Measurements from ENCODE around the gene ASB18. TPM values are rescaled to one million over a fixed set of nuclear protein-coding genes. Genes with fewer than 3 reads are reported as not detected.
"Not testable (repeated sequence)": the region's sequence is repeated elsewhere in the genome, so short reads cannot be mapped to it uniquely, and the experiment has no call there.

Gene ASB18
- total and polyA plus RNA-seq, 2 of the 8 experiments (the other 6 are each of a cell fraction or from before 2014, with no cell fraction given): not detected

DNA sequence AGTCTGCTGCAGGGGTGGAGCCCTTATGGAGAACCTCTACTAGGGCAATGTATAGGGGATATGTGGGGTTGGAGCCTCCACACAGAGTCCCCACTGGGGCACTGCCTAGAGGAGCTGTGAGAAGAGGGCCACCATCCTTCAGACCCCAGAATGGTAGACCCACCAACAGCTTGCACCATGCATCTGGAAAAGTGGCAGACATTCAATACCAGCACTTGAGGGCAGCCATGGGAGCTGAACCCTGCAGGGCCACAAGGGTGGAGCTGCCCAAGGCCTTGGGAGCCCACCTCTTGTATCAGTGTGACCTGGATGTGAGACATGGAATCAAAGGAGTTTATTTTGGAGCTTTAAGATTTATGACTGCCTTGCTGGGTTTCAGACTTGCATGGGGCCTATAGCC, 5.7 kb upstream of the ASB18 start:
- DNase-seq (ENCODE audit: low read depth in 1 of 2, low spot score in 2 of 2); H3K4me2 ChIP-seq (ENCODE audit: insufficient read depth in 1 of 2, low read depth in 2 of 2, low read length in 2 of 2); H2BK12ac ChIP-seq (ENCODE audit: low read depth, low read length); H3K36me3 ChIP-seq (ENCODE audit: control insufficient read depth in 2 of 4, insufficient read depth in 4 of 4, low read length in 3 of 4); H2AK5ac ChIP-seq (ENCODE audit: low read depth, low read length); POLR2A ChIA-PET (ENCODE audit: partially characterized antibody); H3K4ac ChIP-seq (replicated peaks; ENCODE audit: insufficient read length, low read depth, low read length); H2BK20ac ChIP-seq (ENCODE audit: low read length); H2BK15ac ChIP-seq (ENCODE audit: low read length); H2BK5ac ChIP-seq (ENCODE audit: low read depth, low read length); H3K4me3 ChIP-seq (ENCODE audit: extremely low read depth in 1 of 4, insufficient read depth in 2 of 4, low read depth in 3 of 4, low read length in 4 of 4); H3K9ac ChIP-seq (replicated peaks in 1 of 4; ENCODE audit: extremely low read depth in 1 of 4, low read depth in 3 of 4, low read length in 3 of 4); H3K79me1 ChIP-seq (ENCODE audit: low read depth, low read length); H3K18ac ChIP-seq (ENCODE audit: extremely low read depth, low read length); H4K91ac ChIP-seq (replicated peaks; ENCODE audit: insufficient read length, low read length); H3K4me1 ChIP-seq (replicated peaks in 1 of 4; ENCODE audit: control insufficient read depth in 3 of 4, insufficient read depth in 4 of 4, low read length in 3 of 4); FAIRE-seq; H2BK120ac ChIP-seq (replicated peaks; ENCODE audit: low read depth, low read length); H3K14ac ChIP-seq (ENCODE audit: insufficient read length); H4K5ac ChIP-seq (ENCODE audit: insufficient read length, low read depth, low read length); H3K56ac ChIP-seq (replicated peaks; ENCODE audit: insufficient read length, low read depth, low read length); H4K20me1 ChIP-seq (replicated peaks in 1 of 2; ENCODE audit: control insufficient read depth in 1 of 2, insufficient read depth in 2 of 2, low read length in 2 of 2); H3K27me3 ChIP-seq (replicated peaks in 1 of 4; ENCODE audit: control insufficient read depth in 3 of 4, extremely low read depth in 1 of 4, insufficient read depth in 3 of 4, low read length in 3 of 4); H3K27ac ChIP-seq (ENCODE audit: low read depth, low read length); H3K79me2 ChIP-seq (ENCODE audit: control insufficient read depth in 1 of 2, insufficient read depth in 2 of 2, low read length in 2 of 2); H2AFZ ChIP-seq (ENCODE audit: low read length); CTCF ChIA-PET (ENCODE audit: partially characterized antibody); H3K23me2 ChIP-seq (ENCODE audit: low read depth, low read length); H3K23ac ChIP-seq (ENCODE audit: insufficient read length); H4K8ac ChIP-seq (ENCODE audit: extremely low read depth, insufficient read depth, low read length): not testable (repeated sequence)
- H3K9me3 ChIP-seq (ENCODE audit: insufficient read depth in 2 of 2, low read depth in 1 of 2, low read length in 1 of 2): peaks cover 10 to 13% of the 10 kb centered on the region in 2 experiments

All from H1 (cell line).